NCI-H748 (cell line): ENCODE measurements around the gene TUBA3C.

Experiments used
- DNase-seq: peaks from one replicate; lab custom pipeline; 2025; ENCODE audit not compliant: unreplicated experiment; lab: John Stamatoyannopoulos, UW

Gene TUBA3C

DNA sequence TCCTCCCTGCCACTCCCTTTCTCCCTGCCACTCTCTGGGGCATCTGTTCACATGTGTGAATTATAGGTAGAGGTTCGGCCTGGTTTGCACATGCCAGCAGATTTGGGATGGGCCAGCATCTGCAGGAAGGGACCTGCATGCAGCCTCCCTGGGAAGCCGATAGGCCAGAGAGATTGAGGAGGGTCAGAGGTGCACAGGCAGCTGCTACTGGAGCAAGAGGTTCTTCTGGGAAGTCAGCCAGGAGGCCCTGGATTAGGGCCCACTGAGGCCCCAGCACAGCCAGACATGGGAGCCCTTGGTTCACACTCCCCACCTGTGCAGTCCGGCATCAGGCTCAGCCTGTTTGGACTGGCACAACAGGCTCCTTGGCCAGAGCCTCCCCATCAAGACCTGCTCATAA lies 12.1 kb downstream of the TUBA3C start:
- no peak for DNase-seq

GRCh38 chr13:19161308-19161707 lies 20.3 kb downstream of the TUBA3C start:
- DNase-seq = no peak

- DNase-seq = no peak
Observed at GRCh38 chr13:19159761-19160420, 21.7 kb downstream of the TUBA3C start.

DNA sequence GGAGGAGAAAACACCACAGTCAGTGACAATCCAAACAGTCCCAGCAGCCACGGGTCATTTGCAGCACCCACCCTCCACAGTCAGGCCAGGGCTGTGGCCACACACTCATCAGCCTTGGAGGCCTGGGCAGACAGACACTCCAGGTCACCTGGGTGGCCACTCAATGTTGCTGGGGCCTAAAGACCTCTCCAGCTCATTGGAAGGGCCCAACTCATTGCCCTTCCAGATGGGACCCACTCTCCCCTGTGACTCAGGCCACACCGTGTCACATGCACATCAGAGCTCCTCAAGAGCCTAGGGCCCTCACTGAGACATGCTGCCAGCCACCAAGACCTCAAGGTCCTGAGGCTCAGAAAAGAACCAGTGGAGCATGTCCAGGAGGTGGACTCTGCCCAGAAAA lies 22.4 kb downstream of the TUBA3C start:
- DNase-seq = no peak

- no peak for DNase-seq
Observed at GRCh38 chr13:19158526-19159174, 23.0 kb downstream of the TUBA3C start.

GRCh38 chr13:19158006-19158405 lies 23.6 kb downstream of the TUBA3C start:
- no peak for DNase-seq

DNA sequence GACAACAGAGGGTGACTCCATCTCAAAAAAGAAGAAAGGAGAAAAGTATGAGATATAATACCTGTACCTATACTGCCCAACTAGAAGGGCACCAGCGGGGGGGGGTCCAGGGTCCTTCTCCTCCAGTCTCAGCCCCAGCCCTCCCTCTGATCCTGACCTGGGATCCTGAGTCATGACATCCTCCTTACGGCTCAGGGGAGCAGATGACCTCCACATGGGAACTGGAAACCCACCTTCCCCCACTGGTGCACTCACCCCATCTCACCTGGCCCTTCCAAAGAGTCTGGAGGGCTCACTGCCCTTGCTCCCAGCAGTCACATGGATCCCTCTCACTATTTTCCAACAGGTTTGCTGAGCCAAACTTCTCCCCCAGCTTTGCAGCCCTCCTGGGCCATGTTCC lies 24.2 kb downstream of the TUBA3C start:
- no peak for DNase-seq

DNA sequence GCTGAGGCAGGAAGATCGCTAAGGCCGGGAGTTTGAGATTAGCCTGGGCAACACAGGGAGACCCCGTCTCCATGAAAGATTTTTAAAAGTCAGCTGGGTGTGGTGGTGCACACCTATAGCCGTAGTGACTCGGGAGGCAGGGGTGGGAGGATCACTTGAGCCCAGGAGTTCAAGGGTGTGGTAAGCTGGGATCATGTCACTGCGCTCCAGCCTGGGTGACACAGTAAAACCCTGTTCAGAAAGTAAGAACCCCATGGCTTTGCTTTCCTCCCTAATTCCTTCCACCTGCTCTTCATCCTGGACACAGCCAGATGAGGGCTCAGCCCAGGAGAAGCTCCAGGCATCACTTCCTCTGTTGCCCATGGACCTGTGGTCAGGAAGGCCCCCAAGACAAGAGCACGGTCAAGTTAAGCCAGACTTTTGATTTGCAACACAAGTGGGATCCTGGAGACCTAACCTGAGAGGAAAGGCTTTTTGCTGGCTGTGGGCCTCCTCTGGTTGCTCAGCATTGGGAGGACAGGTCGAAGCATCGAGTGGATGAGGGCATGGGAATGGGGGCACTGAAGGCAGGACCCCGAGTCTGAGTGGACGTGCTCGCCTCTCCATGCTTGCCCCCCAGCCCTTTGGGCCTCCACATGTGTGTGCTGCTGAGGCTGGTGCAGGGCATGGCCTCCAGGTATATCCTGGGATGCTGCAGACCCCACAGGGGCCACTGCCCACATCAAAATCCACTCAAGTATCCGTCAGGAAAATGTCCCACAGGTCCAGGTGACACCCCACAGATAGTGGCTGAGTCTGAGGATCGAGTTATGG lies 25.4 kb downstream of the TUBA3C start:
- no peak for DNase-seq

DNA sequence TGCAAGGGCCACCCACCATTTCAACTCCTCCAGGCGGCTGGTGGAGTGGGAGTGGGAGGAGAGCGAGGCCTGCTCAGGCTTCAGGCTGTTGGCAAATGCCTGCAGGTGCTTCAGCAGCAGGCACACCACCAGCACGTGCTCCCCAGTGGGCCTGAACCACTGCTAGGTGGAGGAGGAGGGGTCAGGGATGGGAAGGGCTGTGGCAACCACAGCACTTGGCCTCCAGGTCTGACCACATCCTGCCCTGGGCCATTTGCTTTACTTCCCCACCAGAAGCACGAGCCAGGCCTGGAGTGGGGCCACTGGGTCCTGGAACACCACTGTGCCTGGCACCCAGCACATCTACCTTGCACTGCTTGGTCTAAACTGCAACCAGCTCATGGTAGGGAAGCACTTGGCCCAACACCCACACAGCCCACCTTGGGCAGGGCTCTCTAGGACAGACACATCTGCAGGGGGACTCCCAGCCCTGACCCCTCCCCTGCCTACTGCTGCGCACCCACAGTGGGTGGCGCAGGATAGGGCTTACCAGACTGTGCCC lies 26.2 kb downstream of the TUBA3C start:
- DNase-seq = no peak

DNA sequence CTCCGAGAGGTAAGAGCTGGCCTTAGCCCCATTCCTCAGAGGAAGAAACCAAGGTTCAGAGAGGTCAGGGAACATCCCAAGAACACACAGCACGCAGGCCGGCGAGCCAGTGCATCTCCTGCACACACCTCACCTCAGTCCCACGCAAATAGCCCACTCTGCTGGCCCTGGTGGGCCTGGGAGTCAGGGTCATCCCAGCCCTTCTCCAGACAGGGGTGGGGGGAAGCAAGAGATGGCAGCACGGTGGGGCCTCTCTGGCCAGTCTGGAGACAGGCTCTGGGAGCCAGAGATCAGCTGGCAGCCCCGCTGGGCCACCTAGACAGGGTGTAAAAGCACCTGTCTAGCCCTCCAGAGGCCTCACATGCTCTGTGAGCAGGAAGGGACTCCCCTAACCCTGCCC lies 26.8 kb downstream of the TUBA3C start:
- DNase-seq = no peak

DNA sequence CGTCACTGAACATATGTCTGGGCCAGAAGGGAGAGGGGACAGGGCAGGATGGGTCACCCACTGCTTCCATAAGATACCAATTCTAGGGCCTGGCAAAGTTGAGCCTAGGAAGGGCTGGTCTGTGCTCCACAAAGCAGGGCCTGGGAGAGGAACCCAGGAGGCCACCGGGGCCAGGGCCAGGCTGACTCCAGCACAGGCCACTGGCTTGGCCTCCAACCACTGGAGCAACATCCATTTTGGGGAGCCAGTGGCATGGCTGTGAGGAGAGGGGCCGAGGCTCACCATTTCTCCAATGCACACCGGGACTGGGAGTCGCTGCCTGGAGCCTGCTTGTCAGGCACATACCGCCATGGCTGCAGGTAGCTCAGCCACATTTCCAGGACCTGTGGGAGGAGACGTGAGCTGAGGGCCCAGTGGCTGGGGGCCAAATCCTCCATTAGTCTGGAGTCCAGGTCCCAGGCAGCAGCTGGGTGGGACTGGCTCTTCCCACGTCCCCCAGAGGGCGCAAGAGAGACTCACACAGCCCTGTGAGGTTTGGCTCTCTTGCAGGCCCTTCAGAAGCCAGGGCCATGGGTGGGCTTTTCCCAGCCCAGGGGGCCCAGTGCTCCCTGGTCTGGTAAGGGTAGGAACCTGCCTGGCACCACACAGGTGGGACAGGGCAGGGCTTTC lies 27.7 kb downstream of the TUBA3C start:
- DNase-seq = peak; percentile 61

- no peak for DNase-seq
Observed at GRCh38 chr13:19152403-19152802, 29.2 kb downstream of the TUBA3C start.

- DNase-seq = no peak
Observed at GRCh38 chr13:19151581-19152263, 29.9 kb downstream of the TUBA3C start.

DNA sequence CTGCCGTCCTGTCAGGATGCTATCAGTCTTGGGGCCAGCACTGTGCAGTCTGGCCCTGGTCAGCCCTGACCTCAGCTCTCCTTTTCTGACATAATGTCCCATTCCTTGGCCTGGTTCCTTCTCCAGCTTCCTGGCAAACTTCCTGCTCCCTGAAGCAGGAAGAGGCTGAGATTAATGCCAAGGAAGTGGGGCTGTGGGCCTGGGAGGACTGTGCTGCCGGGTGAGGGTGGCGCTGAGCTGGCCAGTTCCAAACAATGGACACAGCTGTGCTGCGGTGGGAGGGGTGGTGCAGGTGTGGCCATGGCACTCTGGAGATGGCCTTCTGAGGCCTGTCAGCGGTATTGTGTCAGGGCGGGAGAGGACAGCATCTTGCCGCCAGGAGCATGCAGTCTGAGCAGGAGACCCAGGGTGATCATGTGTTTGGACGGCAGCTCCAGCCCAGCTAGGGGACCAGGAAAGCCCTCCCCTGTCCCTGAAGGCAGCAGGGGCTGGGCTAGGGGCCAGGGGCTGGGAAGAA lies 30.9 kb downstream of the TUBA3C start:
- DNase-seq = no peak

GRCh38 chr13:19150226-19150625 lies 31.4 kb downstream of the TUBA3C start:
- DNase-seq = no peak

- no peak for DNase-seq
Observed at GRCh38 chr13:19148561-19148960, 33.1 kb downstream of the TUBA3C start.
